Stimulated activated CD4-positive, alpha-beta T cell treated with anti-CD3 and anti-CD28 coated beads, Interleukin-15, amount 100 ng/mL, for 48 hours (primary cell): ENCODE data around the gene S1PR2.
"Not testable (repeated sequence)": the region's sequence is repeated elsewhere in the genome, so short reads cannot be mapped to it uniquely, and the experiment has no call there.

Experiments used
- DNase-seq, 2 donors: peaks; one replicate each; pipeline ENCODE4 v3.0.0-alpha.2; 2020; ENCODE audit warnings: low read depth in 2 of 2

S1PR2 gene

DNA sequence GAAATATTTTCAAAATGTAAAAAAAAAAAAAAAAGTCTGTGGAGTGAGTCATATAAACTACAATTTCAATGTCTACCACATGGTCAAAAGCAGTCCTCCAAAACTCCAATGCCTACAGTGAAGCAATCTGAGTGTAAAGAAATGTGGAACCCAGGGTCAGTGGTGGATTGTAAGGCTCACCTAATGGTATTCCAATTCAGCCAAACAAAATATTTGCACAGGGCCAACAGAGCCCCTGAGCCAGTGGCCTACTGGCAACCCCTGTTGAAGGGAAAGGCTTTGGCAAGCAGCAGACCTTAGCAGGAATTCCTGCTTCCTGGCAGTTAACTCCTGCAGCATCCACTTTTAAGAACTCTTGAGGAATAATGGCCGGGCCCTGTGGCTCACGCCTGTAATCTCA is 39.8 kb downstream of the S1PR2 start:
- no peak for DNase-seq

DNA sequence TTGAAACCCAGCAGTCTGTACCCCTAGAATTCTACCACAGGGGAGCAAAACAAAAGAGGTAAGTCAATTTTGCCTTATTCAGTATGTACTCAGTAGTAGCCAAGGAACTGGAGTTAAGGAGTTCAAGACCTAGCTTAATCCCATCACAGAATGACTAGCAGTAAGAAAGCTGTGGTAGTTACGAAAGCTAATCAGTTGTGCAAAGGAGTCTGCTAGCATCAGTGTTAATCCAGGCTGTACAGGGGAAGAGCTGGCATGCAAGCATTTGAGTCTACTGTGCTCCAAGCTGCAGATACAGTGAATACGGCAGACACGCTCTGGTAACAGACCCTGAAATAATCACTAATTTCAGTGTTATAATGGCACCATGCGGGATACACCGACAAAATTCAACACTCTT is 41.1 kb downstream of the S1PR2 start:
- no peak for DNase-seq

DNA sequence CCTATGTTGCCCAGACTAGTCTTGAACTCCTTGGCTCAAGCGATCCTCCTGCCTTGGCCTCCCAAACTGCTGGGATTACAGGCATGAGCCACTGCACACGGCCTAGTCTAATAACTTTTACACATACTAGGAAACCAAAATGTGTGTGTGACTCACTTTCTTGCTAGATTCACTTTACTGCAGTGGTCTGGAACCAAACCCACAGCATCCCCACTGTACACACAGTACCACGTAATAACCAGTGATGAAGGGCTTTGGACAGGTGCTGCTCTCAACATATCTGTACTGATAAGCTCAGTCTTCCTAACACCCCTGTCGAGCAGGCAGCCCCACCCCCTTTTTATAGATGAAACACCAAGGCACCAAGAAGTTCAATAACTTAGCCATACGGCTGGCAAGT is 41.5 kb downstream of the S1PR2 start:
- no peak for DNase-seq

DNA sequence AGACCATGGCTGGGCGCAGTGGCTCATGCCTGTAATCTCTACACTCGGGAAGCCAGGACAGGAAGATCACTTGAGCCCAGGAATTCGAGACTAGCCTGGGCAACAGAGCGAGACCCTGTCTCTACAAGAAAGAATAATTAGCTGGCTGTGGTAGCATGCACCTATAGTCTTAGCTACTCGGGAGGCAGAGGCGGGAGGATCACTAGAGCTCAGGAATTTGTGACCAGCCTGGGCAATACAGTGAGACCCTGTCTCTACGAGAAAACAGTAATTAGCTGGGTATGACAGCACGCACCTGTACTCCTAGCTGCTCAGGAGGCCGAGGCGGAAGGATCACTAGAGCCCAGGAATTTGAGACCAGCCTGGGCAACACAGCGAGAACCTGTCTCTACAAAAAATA is 43.8 kb downstream of the S1PR2 start:
- no peak for DNase-seq

DNA sequence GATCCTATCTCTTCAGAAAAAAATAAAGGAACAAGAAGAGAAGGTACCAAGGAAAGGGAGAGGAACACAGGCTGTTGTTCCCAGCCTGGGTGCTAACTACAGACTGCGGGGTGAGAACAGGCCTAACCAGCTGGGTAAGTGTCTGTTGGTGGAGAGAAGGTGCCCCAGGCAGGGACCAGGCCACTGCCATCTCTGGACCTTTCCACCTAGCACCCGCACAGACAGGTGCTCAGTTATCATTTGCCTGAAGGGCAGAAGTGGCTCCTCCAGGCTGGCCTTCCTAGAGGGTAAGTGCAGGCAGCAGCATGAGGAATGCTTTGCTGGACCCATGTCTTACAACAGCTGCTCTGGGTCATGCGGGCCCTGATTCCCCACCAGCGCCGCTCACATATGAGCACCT is 46.5 kb downstream of the S1PR2 start:
- DNase-seq, result no peak

DNA sequence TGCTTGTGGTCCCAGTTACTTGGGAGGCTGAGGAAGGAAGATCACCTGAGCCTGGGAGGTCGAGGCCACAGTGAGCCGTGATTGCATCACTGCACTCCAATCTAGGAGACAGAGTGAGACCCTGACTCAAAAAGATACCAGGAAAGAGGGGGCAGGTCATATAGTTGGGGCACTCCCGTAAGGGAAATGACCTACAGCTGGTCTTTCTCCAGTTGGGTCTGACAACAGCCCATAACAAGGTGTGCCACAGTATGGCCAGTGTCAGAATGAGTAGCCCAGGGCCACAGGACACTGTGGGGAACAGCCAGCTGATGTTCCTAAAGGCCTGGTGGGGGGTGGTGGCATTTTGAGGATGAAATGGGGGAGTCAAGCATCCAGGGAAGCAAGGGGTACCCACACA is 47.2 kb downstream of the S1PR2 start:
- no peak for DNase-seq

DNA sequence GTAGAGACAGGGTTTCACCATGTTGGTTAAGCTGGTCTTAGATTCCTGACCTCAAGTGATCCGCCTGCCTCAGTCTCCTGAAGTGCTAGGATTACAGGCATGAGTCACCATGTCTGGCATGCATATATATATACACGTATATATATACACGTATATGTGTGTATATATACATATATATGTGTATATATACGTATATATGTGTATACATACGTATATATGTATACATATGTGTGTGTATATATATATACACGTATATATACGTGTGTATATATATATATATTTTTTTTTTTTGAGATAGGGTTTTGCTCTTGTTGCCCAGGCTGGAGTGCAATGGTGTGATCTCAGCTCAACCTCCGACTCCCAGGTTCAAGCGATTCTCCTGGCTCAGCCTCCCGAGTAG is 48.3 kb downstream of the S1PR2 start:
- no peak for DNase-seq

DNA sequence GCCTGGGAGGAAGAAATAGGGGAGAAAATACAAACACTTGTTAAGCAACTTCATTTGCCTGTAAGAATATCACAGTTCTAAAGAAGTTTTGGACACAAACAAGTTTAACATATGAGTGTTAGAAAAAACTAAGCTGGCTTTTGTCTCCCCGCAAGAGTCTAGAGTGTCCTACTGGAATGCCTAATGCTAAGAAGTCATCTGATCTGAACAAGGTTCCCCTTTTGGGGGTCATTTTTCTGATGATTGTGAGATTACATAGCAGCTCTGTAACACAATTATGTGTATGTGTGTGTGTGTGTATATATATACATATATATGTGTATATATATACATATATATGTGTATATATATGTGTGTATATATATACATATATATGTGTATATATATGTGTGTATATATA is 49.1 kb downstream of the S1PR2 start:
- no peak for DNase-seq

DNA sequence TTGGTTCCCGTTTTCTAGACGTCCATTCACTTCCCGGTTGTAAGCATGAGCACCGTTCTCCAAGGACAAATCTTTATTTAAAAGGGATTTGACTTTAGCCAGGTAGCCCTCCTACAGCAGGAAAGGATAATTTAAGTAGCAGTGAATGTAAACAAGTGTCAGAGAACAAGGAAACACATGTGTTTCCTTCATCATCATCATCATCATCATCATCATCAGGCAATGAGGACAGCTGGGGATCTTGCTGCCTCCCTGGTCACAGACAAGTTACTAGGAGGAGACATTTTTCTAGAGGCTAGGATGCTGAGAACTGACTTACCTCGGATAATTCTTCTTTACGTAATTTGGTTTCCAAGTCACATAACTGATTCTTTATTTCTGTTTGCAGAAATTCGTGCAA is 50.7 kb downstream of the S1PR2 start:
- no peak for DNase-seq

DNA sequence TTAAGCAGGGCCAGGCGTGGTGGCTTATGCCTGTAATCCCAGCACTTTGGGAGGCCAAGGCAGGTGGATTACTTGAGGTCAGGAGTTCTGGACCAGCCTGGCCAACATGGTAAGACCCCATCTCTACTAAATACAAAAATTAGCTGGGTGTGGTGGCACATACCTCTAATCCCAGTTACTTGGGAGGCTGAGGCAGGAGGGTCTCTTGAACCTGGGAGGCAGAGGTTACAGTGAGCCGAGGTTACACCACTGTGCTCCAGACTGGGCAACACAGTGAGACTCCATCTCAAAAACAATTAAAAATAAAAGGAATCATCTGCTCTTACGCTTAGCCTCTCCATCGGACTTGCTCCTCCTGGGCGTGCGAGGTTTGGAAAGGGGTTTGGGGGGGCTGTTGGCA is 51.1 kb downstream of the S1PR2 start:
- DNase-seq, result not testable (repeated sequence)

DNA sequence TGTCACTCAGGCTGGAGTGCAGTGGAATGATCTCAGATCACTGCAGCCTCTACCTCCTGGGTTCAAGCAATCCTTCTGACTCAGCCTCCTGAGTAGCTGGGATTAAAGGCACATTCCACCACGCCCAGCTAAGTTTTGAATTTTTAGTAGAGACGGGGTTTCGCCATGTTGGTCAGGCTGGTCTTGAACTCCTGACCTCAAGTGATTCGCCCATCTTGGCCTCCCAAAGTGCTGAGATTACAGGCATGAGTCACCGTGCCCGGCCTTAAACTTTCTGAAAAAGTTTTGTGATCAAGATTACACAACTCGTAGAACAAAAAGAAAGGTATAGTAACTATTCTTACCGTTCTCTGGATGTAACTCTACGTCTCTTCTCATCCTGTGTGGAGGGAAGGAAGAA is 57.6 kb downstream of the S1PR2 start:
- no peak for DNase-seq
